GM18907 (cell line): ENCODE results near the gene OR4F6.

Source experiments
- ATAC-seq: cut with Tn5 transposase; IDR thresholded peaks from one replicate; pipeline ENCODE4 v1.9.1; 2021; ENCODE audit warnings: mild to moderate bottlenecking, moderate library complexity; ENCODE audit not compliant: unreplicated experiment

The OR4F6 gene

GRCh38 chr15:101804375-101804774, 1.1 kb downstream of the OR4F6 start:
- ATAC-seq, result no peak

GRCh38 chr15:101804941-101805340, 1.6 kb downstream of the OR4F6 start:
- ATAC-seq, result no peak

GRCh38 chr15:101805605-101806345, 2.5 kb downstream of the OR4F6 start:
- ATAC-seq, result no peak

- ATAC-seq, result no peak
Measured at GRCh38 chr15:101807345-101807945, 4.1 kb downstream of the OR4F6 start.

- ATAC-seq, result no peak
Measured at GRCh38 chr15:101808201-101808600, 4.9 kb downstream of the OR4F6 start.

GRCh38 chr15:101810456-101810855, 7.1 kb downstream of the OR4F6 start:
- no peak for ATAC-seq

- ATAC-seq, result no peak
Measured at GRCh38 chr15:101810876-101811275, 7.6 kb downstream of the OR4F6 start.

GRCh38 chr15:101811902-101812301, 8.6 kb downstream of the OR4F6 start, which contains the start of gene OR4F15:
OR4F15 (plus strand) TSS chr15:101812202; CDS start chr15:101818187, 5,985 bp downstream.
- no peak for ATAC-seq

- no peak for ATAC-seq
Measured at GRCh38 chr15:101813803-101814534, 10.7 kb downstream of the OR4F6 start.

- ATAC-seq, result no peak
Measured at GRCh38 chr15:101820781-101821180, 17.5 kb downstream of the OR4F6 start.

GRCh38 chr15:101827257-101827656, 23.9 kb downstream of the OR4F6 start:
- ATAC-seq, result no peak

GRCh38 chr15:101828774-101829173, 25.5 kb downstream of the OR4F6 start:
- ATAC-seq, result no peak

- ATAC-seq, result no peak
Measured at GRCh38 chr15:101841656-101842055, 38.3 kb downstream of the OR4F6 start.

GRCh38 chr15:101844916-101845315, 41.6 kb downstream of the OR4F6 start:
- no peak for ATAC-seq

GRCh38 chr15:101852356-101852755, 49.0 kb downstream of the OR4F6 start:
- ATAC-seq, result no peak
